Effector CD4-positive, alpha-beta T cell (primary cell): ENCODE results near the gene PODXL2.
A peak's percentile ranks its signal among the peaks of the same experiment; 100 is the strongest.
"Not testable (repeated sequence)": the region's sequence is repeated elsewhere in the genome, so short reads cannot be mapped to it uniquely, and the experiment has no call there.

Experiments
- DNase-seq: peaks from one replicate; pipeline ENCODE4 v3.0.0-alpha.2; 2020

The PODXL2 gene

DNA sequence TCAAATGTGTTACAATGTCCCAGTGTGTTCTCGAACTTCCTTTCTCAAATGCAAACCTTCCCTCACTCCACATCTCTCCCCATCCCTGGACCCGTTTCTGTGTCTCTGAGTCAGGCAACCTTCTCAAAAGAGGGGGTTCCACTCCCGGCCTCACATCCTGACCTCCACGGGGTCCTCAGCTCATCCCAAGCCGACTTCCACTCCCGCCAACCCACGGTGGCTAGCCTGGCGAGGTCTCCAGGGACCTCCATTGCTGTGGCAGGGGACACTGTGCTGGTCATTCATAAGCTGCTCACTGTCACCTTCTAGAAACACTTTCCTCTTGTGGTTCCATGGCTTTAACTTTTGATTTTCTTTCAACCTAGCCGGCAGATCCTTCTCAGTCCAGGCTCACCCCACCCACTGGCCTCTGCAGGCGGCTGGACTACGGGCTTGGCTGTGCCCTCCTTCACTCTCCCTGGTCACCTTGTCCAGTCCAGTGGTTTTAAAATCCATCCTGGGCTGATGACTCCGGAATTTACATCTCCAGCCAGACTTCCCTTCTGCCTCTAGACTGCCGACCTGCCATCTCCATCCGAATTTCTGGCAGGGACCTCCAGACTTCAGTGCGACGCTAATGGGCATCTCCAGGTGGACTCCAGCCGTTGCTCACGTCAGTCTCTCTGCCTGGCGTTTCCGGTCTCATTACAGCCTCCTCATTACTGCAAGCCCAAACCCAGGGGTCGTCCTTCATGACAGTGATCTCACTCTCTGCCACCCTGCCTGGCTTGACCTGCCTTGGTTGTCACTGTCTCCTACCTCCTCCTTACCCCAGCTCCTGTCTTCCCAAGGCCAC, 63.7 kb downstream of the PODXL2 start:
- no peak for DNase-seq

- DNase-seq, result no peak
These were observed 64.4 kb downstream of the PODXL2 start for GRCh38 chr3:127693336-127693843.

- DNase-seq, result peak; percentile 33
These were observed 65.7 kb downstream of the PODXL2 start for GRCh38 chr3:127694467-127695215.

DNA sequence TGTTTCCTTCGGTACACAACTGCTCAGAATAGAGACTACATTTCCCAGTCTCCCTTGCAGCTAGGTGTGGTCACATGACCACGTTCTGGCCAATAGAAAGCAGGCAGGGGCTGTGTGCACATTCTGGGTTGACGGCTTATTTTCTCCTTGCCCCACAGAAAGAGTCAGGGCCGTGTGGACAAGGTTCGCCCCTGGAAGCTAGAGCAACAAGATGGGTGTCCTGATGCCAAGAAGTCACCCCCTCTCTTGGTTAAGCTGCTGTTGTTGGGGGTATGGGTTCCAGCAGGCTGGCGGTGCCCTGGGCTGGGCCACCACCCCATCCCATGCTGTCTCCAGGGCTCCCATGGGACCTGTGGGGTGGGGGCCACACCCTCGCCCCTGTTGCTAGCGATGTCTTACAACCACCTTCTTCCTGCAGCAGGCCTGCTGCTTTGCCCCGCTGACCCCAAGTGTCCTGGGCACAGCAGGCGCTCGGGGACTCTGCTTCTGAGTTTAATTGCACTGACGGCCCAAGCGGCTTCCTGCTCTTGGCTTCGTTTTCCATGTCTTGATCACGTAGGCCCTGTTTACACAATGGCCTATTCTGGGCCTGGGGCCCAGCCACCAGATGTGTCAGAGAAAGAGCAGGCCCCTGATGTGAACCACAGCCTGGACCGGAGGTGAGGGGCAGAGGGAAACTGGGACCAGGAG, 68.7 kb downstream of the PODXL2 start:
- DNase-seq, result peak; percentile 29

GRCh38 chr3:127698286-127698685, 69.3 kb downstream of the PODXL2 start:
- DNase-seq, result no peak

GRCh38 chr3:127698691-127699415, 69.9 kb downstream of the PODXL2 start:
- DNase-seq, result no peak

DNA sequence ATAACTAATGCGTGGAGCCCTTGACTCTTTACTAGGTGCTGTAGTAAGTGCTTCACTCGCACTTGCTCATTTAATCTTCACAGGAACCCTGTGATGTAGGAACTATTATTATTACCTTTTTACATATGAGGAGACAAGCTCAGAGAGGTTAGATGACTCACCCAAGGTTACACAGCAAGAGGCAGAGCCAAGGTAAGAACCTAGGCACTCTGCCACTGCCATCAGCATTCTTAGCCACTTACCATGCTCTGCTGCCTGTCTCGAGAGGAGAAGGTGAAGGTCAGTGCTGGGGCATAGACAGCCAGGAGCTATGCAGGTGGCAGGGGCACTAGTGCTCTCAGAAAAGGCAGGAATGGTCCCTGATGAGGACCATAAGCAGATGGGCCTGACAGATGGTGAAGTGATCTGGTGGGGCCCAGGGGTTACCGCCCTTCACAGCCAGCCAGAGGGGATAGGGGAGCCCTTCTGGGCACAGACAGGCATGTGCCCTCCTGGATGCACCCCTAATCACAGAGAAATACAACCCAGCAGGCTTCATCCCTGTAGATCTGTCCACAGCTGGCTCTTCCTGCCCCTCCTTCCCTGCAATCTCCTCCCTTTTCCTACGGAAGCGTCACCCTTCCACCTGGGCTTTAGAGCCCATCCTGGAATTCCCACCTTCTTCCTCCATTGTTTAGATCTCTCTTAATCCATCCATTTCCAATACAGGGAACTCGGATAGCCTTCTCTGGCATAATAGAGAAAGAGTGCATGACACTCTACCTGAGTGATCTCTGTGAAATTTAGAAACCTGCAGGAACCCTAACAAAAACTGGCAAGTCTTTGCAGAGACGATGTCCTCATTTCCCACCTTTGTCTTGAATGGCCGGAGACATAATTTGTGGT, 70.7 kb downstream of the PODXL2 start:
- DNase-seq, result no peak

DNA sequence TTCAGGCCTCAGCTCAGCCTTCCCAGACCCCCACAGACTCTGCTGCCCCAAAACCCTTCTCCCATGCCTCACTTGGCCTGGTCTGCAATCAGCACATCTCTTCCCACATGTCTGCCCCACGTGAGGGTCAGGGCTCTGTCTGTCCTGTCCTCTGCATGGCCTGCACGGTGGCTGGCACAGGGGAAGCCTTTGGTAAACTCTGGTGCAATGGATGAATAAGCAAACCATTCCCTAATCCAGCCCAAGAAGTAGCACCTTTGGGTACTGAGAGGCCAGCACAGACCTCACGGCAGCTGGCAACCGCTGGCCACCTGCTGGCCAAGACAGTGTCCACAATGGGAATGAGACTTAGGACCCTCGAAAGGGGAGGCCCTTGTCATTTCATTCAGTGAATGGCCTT, 71.4 kb downstream of the PODXL2 start:
- no peak for DNase-seq

- DNase-seq, result no peak
These were observed 72.4 kb downstream of the PODXL2 start for GRCh38 chr3:127701280-127701911.

GRCh38 chr3:127702151-127702578, 73.2 kb downstream of the PODXL2 start:
- no peak for DNase-seq

DNA sequence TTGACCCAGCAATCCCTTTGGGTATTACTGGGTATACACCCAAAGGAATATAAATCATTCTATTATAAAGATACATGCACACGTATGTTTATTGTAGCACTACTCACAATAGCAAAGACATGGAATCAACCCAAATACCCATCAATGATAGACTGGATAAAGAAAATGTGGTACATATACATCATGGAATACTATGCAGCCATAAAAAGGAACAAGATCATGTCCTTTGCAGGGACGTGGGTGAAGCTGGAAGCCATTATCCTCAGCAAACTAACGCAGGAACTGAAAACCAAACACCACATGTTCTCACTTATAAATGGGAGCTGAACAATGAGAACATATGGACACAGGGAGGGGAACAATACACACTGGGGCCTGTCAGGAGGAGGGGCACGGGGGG, 75.9 kb downstream of the PODXL2 start:
- DNase-seq, result not testable (repeated sequence)

- DNase-seq, result no peak
These were observed 77.3 kb downstream of the PODXL2 start for GRCh38 chr3:127706312-127706711.

- DNase-seq, result no peak
These were observed 77.9 kb downstream of the PODXL2 start for GRCh38 chr3:127706785-127707351.

DNA sequence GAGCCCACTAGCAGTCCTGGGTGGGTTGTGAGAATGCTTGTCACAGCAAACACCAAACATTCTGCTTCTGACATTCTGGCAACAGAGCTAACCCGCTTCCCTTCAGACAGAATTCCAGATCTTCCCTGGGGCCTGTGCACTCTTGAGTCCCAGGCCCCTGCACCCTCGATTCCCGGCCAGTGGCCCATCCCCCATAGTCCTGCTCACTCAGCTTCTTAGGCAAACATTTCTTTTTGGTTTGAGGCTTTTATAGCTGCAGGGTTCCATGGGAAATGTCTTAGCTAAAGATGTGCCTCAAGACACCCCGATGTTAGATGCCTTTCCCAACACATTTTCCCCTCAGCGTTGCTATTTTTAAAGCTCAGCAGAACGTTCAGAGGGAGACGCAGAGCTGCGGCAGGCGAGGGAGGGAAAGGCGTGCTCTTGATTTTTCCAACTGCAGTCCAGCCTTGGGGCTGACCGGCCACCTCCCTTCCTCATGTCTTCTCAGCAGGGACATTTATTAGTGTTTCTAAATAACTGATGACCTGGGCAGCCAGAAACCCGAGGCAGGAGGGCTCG, 78.9 kb downstream of the PODXL2 start:
- no peak for DNase-seq

GRCh38 chr3:127708837-127709236, 79.9 kb downstream of the PODXL2 start:
- no peak for DNase-seq

- no peak for DNase-seq
These were observed 80.5 kb downstream of the PODXL2 start for GRCh38 chr3:127709320-127710060.

- DNase-seq, result no peak
These were observed 81.4 kb downstream of the PODXL2 start for GRCh38 chr3:127710155-127710941.

GRCh38 chr3:127711021-127711695, 82.2 kb downstream of the PODXL2 start:
- no peak for DNase-seq
